SIG-M5 treated with dmso at 0.1 percent for 504 hours (cell line): ENCODE data around the gene MEIS2.

ENCODE experiments used
- DNase-seq: peaks from one replicate; lab custom pipeline; 2025; ENCODE audit not compliant: unreplicated experiment; lab: John Stamatoyannopoulos, UW

MEIS2 gene

DNA sequence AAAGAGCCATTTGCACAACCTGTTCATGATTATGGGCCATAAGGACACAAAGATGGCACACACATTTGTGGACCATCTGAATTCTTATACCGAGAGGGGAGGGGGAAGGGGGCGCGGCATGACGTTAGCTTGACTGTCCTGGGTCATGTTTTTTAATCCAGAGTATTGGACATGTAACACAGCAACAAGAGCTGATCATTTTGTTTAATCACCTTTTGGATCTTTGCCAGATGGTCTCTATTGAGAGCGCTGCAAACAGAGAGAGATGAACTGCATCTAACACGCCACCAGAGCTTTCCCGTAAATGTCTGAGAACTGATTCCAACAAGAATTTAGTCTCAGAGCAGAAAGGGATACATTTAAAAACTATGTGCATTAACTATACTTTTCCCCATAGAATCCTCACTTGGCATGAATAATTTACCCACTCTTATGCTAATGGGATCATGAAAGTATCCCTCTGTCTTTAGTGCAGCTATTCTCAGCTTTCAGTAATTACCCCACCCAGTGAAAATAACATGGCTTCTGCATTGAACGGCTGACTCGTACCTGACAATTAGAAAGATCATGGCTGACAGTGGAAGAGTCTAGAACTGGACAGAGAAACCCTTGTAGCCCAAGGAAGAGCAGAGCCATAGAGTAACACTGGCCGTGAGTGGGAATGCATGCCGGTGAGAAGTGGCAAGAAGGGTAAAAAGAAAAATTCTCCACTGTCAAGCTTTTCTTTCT lies 22.6 kb downstream of the MEIS2 start:
- DNase-seq, result no peak

DNA sequence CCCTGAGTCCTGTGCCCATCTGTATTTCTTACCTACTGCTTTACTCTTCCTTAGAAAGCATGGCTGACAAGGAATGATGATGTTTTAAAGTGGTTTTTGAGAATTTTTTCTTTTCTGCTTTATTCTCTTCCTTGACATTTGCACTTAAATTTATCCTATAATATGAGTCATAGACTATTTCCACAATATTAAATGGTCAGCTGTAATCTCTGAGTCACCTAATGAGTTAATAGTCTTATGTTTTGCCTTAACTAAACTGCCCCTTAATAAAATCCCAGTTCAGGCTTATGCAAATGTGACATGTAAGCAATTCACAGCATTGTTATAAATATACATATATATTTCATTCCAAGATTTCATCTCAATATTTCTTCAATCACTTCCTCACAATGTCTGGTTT lies 23.8 kb downstream of the MEIS2 start:
- no peak for DNase-seq

- DNase-seq, result no peak
These were observed 24.6 kb downstream of the MEIS2 start for GRCh38 chr15:37075777-37076176.

DNA sequence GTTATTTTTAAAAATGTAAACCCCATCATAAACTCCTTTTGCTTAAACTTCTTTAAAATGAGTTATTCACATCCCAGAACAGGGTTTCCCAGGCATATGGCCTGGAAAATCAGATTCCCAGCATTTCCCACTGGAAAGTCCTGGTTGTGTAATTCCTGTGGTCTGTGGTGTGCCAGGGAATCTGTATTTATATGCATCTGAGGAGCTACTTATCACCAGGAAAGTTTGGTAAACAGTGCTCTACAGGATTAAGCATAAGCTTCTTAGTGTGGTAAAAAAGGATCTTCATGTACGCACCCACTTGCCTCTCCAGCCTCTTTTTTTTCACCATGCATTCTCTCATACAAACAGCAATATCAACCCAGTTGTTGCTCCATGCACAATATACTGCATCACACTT lies 28.2 kb downstream of the MEIS2 start:
- no peak for DNase-seq

- no peak for DNase-seq
These were observed 29.2 kb downstream of the MEIS2 start for GRCh38 chr15:37071134-37071533.

DNA sequence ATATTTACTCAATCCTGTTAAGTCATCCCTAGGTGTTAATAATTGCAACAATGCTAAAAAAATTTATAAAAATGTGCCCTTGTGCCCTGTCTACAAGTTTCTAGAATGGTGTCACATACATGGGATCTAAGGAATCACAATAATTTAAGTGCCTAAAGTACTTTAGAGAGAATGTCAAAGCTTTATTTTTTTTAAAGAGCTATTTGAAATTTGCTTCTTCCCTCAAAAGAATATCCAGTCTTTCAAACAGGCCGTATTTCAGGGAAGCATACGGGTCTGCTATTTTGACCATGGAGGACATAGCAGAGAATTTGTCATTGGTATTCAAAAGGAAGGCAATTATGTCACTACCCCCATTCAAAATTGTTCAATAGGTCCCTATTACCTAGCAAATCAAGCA lies 29.7 kb downstream of the MEIS2 start:
- no peak for DNase-seq

GRCh38 chr15:37061996-37062395 lies 38.4 kb downstream of the MEIS2 start:
- DNase-seq, result no peak

DNA sequence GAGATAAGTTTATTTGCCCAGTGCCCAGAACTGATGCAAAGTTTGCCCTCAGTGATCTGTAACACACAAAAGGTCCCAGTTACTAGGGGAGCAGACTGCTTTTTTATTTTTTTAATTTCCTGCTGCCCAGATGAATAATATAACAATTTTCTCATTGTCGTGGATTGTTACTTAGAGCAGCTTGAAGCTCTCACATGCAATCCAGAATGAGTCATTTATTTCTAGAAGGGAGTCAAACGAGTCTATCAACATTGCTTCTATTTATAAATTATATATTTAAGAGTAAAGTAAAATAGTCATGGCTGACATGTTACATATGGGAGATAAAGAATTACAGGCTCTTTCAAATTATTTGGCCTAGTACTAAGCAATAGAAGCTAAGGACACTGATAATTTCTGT lies 41.3 kb downstream of the MEIS2 start:
- DNase-seq, result peak; percentile 35

- DNase-seq, result no peak
These were observed 41.9 kb downstream of the MEIS2 start for GRCh38 chr15:37058316-37058985.

DNA sequence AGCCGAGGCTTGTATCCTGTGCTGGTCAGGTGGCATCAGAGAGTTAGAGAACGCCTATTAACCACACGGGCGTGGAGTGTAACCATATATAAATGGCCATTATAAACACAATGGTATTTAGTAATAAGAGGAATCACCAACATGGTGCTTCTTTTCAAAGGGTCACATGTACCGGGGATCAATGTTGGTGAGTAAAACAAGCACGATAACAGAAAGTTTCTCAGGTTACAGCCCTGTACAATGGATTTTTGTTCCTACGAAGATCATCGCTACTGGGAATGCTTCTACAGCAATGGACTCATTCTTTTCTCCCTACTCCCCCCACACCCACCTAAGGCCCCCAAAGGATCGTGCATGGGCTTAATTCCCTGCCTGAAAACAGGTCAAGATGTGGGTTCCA lies 42.5 kb downstream of the MEIS2 start:
- DNase-seq, result no peak

- no peak for DNase-seq
These were observed 43.1 kb downstream of the MEIS2 start for GRCh38 chr15:37057256-37057655.

- DNase-seq, result no peak
These were observed 43.9 kb downstream of the MEIS2 start for GRCh38 chr15:37056177-37057121.

DNA sequence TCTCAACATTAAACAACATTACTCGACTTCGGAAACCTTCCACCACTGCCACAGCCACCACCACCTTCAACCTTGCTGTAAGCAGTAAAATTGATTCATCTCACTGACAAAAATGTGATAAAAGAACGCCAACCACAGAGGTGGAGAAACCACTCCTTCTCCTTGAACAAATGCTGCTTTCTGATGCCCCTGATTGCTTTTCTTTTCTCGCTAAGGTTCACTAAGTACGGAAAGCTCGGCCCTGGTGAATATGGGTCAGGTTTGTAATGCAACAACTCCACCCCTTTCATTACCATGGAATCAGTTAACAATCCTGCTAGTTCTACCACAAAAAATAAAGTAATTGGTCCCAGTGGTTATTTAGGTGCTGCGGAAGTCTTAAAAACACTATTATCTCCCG lies 44.9 kb downstream of the MEIS2 start:
- no peak for DNase-seq

DNA sequence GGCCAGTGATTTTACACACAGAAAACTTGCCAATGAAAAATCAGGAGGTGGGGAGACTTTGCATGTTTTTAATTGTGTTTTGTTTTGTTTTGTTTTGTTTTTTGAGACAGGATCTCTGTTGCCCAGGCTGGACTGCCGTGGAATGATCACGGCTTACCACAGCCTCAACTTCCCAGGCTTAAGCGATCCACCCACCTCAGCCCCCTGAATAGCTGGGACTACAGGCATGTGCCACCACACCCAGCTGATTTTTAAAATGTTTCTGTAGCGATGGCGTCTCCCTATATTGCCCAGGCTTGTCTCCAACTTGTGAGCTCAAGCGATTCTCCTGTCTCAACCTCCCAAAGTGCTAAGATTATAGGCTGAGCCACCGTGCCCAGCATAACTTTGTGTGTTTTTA lies 46.0 kb downstream of the MEIS2 start:
- DNase-seq, result no peak

DNA sequence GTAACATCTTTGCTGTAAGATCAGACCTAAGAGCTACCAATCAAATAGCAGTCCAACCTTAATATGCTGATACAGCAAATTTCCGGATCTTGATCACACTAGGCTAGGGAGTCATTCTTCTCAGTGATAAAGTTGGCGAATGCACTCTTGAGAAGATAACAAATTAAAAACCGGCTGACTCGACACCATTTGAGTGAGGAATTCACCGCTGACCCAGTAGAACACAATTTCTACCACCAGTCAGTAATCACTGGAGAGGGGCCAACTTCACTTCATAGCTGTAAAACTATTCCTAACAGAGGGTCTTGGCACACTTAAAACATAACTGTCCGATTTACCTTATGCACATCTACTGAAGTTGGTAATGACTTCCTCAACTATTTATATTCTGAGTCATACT lies 47.2 kb downstream of the MEIS2 start:
- DNase-seq, result no peak

DNA sequence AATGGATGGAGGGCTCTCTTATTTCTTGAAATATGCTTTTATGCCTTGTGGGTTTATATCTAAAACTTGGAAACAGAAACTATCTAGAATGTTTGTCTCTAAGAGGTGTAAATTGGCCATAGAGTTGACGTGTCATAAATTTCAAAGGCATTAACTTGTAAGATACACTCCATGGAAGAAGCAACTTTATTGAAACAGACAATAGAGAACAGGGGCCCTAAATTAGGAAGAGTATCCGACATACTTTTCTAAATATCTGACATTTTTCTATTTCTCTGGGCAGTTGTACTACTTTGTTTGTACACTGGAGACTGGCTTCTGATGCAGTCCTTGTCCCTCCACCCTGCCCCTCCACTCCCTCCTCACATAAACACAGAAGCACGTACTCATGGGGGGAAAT lies 50.0 kb downstream of the MEIS2 start:
- DNase-seq, result no peak

DNA sequence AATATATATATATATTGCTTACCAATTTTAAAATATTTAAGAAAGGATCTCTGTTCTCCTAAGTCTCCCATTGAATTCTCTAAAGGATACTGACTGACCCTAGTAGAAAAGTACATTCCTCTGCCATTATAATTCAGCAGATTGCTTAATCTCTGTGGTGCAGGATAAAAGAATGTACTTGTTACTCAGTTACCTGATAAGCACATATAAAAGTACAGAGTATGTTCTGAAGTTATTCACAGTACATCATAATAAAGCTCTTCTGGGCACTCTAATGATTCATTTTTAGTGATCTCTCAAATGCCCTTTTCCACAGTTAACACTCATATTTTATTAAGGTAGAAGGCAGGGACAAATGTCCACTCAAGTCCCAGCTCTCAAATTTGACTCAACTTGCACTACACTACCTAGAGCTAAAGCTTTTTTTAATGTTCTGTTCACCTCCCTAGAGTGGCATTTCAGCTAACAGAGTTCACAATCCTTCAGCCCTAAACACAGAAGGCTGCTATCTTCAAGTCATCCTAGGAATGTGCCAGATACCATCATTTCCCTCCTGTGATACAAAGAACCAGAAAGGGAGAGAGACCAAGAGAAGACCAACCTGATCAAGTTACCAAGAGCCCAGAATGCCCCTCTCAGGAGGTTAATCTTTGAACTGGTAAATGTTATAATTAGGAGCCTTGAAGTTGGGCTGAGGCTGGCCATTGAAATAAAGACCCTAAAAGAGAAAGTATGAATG lies 53.3 kb downstream of the MEIS2 start:
- DNase-seq, result no peak

DNA sequence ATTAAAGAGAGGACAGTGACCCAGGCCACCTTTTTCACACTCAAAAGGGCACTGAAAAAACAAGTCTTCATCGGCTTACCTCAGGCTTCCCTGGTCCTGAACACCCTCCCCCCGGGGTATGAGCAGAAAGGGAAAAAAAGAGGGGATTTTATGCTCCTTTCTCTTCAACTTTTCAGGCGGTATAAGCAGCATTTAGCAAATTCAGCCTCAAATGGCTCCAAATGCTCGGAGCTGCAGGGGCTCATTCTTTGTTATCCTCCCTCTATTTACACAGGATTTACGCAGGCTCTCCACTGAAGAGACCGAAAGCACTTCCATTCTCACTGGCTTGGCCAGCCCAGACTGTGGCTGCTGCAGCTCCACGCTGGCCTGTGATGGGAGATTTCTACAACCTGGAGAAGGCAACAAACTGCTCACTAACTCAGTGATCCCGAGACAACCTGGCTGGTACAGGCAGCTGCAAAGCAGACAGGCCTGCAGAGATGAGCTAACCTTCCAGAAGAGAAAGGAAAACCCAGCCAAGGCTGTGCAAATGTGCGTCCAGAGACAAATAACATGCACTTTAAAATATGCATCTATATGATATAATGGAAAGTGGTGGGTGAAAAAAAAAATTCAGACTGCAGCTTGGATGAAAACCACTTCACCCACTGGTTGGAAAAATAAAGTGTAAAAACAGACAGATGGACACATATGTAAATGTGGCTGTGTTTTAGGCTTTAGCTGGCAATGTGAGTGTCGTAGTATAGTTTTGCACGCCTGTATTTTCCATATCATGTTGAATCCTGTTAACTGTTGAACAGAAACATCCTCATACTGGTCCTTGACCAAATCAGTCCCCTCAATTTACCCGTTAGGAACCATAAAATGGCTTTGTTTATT lies 54.2 kb downstream of the MEIS2 start:
- no peak for DNase-seq

DNA sequence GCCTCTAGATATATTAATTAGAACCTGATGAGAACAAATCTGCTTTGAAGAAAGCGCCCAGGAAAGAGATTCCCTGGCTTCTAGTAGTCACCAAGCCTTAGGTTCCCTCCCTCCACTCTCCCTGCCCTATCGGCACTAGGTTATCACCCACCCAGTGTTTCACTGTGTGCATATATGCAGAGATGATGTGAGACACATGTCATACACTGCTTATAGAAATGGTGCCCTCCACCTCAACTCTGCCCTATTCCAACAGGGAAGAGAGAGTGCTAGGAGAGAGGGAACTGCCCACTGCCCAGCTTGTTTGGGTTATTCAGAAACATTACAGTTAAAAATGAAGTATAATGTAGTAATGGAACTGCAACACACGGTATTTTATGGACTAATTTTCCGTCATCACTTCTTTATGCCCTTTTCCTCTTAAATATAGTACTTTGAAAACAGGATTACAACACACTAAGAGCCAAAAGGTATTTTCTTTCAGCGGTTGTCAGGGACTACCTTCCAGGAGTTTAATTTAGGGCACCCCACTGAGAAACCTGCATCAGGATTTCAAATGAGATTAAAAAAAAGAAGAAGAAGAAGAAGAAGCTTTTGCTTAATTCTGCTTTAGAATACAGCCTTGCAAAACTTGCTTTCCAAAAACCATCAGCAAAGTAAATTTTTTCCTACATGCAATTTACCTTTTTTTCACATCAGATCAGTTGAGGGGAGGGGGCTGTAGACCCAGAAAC lies 55.3 kb downstream of the MEIS2 start:
- DNase-seq, result no peak
